ENCODE data around the gene ARRB2. TPM values are rescaled to one million over a fixed set of nuclear protein-coding genes. Genes with fewer than 3 reads are reported as not detected.

The ARRB2 gene
- total RNA-seq, 4 donors from 2014 or later: 12.1 to 20.6 (median 16.0) TPM

DNA sequence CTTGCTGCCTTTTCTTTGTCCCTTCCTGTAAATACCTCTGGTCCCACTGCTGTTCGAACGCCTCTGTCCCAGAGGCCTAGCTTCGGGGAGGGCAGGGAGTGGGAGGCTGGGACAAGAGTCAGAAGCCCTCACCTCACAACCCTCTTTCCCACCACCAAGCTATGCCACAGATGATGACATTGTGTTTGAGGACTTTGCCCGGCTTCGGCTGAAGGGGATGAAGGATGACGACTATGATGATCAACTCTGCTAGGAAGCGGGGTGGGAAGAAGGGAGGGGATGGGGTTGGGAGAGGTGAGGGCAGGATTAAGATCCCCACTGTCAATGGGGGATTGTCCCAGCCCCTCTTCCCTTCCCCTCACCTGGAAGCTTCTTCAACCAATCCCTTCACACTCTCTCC lies 10.4 kb downstream of the ARRB2 start:
- 93% methylated on average over 7 of the region's 7 CpGs for WGBS
- peaks cover 35% of the 10 kb centered on the region for H3K36me3 ChIP-seq
- no peaks in the 10 kb centered on the region for H3K4me1 ChIP-seq
- no peak overlapping the region for H3K4me3 ChIP-seq
- H3K27me3 ChIP-seq: no peaks in the 10 kb centered on the region
- DNase-seq (ENCODE audit: low spot score in 2 of 2): no peak
- TF ChIP-seq, protein P1, sequence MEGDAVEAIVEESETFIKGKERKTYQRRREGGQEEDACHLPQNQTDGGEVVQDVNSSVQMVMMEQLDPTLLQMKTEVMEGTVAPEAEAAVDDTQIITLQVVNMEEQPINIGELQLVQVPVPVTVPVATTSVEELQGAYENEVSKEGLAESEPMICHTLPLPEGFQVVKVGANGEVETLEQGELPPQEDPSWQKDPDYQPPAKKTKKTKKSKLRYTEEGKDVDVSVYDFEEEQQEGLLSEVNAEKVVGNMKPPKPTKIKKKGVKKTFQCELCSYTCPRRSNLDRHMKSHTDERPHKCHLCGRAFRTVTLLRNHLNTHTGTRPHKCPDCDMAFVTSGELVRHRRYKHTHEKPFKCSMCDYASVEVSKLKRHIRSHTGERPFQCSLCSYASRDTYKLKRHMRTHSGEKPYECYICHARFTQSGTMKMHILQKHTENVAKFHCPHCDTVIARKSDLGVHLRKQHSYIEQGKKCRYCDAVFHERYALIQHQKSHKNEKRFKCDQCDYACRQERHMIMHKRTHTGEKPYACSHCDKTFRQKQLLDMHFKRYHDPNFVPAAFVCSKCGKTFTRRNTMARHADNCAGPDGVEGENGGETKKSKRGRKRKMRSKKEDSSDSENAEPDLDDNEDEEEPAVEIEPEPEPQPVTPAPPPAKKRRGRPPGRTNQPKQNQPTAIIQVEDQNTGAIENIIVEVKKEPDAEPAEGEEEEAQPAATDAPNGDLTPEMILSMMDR (IDR thresholded peaks at IDR 0.05): no peak
- TF ChIP-seq POLR2AphosphoS5 (IDR thresholded peaks at IDR 0.05): no peak
- no peak for TF ChIP-seq POLR2A (IDR thresholded peaks at IDR 0.05)
- TF ChIP-seq EP300 (IDR thresholded peaks at IDR 0.05): no peak
- H3K27ac ChIP-seq: no peak overlapping the region
- H3K9me3 ChIP-seq: no peaks in the 10 kb centered on the region

DNA sequence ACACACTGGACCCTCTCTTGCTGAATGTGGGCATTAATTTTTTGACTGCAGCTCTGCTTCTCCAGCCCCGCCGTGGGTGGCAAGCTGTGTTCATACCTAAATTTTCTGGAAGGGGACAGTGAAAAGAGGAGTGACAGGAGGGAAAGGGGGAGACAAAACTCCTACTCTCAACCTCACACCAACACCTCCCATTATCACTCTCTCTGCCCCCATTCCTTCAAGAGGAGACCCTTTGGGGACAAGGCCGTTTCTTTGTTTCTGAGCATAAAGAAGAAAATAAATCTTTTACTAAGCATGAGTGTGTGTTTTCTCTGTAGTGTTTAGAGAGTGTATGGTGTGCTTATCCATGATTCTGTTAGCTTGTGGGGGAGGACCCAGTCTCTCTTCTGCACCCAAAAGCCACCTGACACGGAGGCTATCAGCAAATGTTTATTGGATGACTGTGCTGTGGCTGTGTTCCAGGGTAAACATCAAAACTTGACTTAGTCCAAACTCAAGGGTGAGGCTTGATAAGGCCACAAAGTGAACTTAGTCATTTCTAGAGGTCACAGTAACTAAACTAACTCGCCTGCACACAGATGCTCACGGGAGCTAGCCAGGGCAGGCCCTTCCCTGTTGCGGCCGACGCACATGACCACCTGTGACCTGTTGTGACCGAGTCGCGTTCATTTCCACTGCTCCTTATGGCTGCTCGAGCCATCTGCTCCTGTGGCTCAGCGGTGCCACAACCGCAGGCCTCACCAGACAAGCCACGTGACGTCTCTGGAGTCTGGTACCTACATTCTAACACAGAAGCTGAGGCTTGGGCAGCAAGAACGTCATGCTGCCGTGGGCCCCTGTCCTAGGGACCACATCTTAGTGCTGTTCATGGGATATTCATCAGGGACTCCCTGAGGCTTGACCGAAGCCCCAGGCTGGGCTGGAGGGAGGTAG lies 11.0 kb downstream of the ARRB2 start:
- H3K36me3 ChIP-seq: peaks cover 34% of the 10 kb centered on the region
- no peak for TF ChIP-seq POLR2A (IDR thresholded peaks at IDR 0.05)
- TF ChIP-seq EP300 (IDR thresholded peaks at IDR 0.05): no peak
- no peak for TF ChIP-seq POLR2AphosphoS5 (IDR thresholded peaks at IDR 0.05)
- TF ChIP-seq, protein P1 (IDR thresholded peaks at IDR 0.05): no peak
- no peak for DNase-seq (ENCODE audit: low spot score in 2 of 2)
- H3K4me3 ChIP-seq: no peak overlapping the region
- H3K27ac ChIP-seq: no peak overlapping the region
- no peaks in the 10 kb centered on the region for H3K27me3 ChIP-seq
- no peaks in the 10 kb centered on the region for H3K9me3 ChIP-seq
- no peaks in the 10 kb centered on the region for H3K4me1 ChIP-seq
- WGBS: 78% methylated on average over 20 of the region's 20 CpGs

DNA sequence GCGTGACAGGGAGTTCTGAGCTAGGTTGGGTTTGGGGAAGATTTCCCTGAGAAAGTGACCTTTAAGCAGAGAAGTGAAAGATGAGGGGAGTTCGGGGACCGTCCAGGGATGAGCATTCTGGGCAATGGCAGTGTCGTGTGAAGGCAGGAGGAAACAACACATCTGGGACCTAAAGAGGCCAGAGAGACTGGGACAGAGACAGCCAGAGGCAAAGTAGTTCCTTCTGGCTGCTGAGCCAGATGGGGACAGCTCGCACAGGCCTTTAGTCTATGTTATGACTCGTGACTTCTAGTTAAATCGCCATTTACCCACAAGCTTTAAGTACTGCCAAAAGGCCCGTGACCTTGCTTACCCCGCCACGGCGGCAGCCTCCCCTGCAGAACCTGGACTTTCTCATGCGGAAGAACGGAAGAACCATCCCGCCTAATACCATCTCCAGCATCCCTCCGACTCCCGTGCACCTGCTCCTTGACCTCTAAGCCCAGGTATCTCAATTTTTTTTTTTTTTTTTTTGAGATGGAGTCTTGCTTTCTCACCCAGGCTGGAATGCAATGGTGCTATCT lies 12.3 kb downstream of the ARRB2 start:
- Histone ChIP-seq H3K9me3 (no peaks in the 10 kb centered on the region), H3K4me3 (no peak overlapping the region), H3K36me3 (peaks cover 21% of the 10 kb centered on the region), H3K4me1 (no peaks in the 10 kb centered on the region), H3K27me3 (no peaks in the 10 kb centered on the region), H3K27ac (no peak overlapping the region)
- 85% methylated on average over 16 of the region's 16 CpGs for WGBS
- DNase-seq (ENCODE audit: low spot score in 2 of 2): no peak
- TF ChIP-seq, protein P1 (IDR thresholded peaks at IDR 0.05): no peak
- TF ChIP-seq POLR2A (IDR thresholded peaks at IDR 0.05) (no peak), EP300 (IDR thresholded peaks at IDR 0.05) (no peak), POLR2AphosphoS5 (IDR thresholded peaks at IDR 0.05) (no peak)

DNA sequence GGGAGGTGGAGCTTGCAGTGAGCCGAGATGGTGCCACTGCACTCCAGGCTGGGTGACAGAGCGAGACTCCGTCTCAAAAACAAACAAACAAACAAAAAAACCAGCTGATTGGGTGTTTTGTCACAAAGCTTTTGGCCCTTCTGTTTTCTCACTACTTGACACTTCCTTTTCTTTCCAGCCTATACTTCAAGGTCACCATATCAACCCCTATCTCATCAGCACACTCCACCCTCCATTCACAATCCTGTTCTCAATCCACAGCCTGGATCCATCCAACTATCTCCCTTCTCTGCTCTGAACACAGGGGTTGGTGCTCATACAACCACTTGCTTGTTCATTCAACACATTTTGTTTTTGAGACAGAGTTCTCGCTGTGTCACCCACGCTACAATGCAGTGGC lies 14.2 kb downstream of the ARRB2 start:
- no peak for DNase-seq (ENCODE audit: low spot score in 2 of 2)
- TF ChIP-seq POLR2A (IDR thresholded peaks at IDR 0.05): no peak
- H3K4me1 ChIP-seq: no peaks in the 10 kb centered on the region
- 90% methylated on average over 5 of the region's 5 CpGs for WGBS
- H3K4me3 ChIP-seq: no peak overlapping the region
- H3K27me3 ChIP-seq: no peaks in the 10 kb centered on the region
- H3K27ac ChIP-seq: no peak overlapping the region
- no peaks in the 10 kb centered on the region for H3K9me3 ChIP-seq
- peaks cover 9% of the 10 kb centered on the region for H3K36me3 ChIP-seq

DNA sequence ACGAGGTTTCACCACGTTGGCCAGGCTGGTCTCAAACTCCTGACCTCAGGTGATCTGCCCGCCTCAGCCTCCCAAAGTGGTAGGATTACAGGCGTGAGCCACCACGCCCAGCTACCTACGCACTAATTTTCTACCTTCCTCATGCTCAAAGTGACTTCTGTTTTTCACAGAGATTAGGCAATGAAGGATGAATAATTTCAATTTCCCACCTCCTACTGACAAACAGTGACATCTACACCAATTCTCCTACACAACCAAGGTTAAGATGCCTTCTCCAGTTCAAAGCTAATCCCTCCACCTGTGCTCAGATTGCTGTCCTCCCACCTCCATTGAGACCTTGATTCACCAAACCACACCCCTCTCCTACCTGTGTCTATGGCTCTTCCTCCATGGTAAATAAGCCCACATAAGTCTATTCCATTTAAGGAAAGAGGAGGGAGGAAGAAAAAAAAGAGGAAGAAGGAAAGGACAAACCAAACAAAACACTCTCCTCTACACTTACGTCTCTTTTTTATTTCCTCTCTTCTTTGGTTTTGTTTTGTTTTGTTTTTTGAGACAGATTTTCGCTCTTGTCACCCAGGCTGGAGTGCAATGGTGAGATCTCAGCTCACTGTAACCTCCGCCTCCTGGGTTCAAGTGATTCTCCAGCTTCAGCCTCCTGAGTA lies 15.3 kb downstream of the ARRB2 start:
- H3K27me3 ChIP-seq: no peaks in the 10 kb centered on the region
- peaks cover 5% of the 10 kb centered on the region for H3K4me1 ChIP-seq
- no peak overlapping the region for H3K27ac ChIP-seq
- H3K9me3 ChIP-seq: no peaks in the 10 kb centered on the region
- H3K4me3 ChIP-seq: no peak overlapping the region
- 82% methylated on average over 9 of the region's 9 CpGs for WGBS
- no peak for TF ChIP-seq POLR2A (IDR thresholded peaks at IDR 0.05)
- TF ChIP-seq, protein P1 (IDR thresholded peaks at IDR 0.05): no peak
- TF ChIP-seq POLR2AphosphoS5 (IDR thresholded peaks at IDR 0.05): no peak
- no peak for TF ChIP-seq EP300 (IDR thresholded peaks at IDR 0.05)
- H3K36me3 ChIP-seq: peaks cover 2% of the 10 kb centered on the region
- DNase-seq (ENCODE audit: low spot score in 2 of 2): no peak

Measured in suprapubic skin (tissue), 4 donors.